Measurements from ENCODE around the gene ZFYVE28. TPM values are rescaled to one million over a fixed set of nuclear protein-coding genes. Genes with fewer than 3 reads are reported as not detected.

ZFYVE28 gene
- total and polyA plus RNA-seq, 2 of the 8 experiments (the other 6 are each of a cell fraction or from before 2014, with no cell fraction given) = 1.7 to 4.9 TPM

DNA sequence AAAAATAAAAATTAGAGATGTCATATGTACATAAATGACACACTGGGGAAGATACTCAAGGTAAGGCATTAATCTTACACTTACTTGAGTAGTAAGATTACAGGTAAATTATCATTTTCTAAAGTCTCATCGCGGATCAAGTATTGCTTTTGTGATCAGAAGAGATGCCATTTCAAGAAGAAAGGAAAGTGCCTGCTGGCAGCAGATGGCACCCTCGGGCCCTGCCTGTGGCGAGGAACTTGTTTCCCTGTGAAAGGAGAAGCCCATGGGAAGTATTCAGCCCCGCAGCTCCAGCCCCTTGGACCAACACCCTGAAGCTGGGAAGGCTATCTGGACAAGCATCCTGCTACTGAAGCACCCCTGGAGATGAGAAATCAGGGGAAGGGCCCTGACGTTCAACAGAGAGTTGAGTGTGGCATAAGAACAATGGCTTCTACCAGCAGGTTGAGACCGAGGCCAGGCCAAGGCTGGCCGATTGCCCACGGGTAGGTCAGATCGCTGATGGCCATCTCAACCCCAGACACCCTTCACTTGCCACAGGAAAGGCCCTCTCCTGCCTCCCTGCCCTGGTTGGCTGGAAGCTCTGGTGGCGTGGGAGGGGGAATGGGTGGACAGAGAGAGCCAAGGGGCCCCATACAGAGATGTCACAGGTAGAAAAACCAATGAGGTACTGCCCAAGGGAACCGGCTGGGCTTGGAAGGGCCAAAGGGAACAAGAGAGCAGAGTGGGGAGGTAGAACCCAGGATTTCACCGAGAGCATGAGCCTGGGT, 137.7 kb downstream of the ZFYVE28 start:
- no peaks in the 10 kb centered on the region for H3K27me3 ChIP-seq (replicated peaks in 1 of 4; ENCODE audit: control insufficient read depth in 3 of 4, extremely low read depth in 1 of 4, insufficient read depth in 3 of 4, low read length in 3 of 4)
- FAIRE-seq (no peak), DNase-seq (ENCODE audit: low read depth in 1 of 2, low spot score in 2 of 2) (no peak)
- no peak overlapping the region for H4K91ac ChIP-seq (replicated peaks; ENCODE audit: insufficient read length, low read length)
- no peak overlapping the region for H3K23ac ChIP-seq (ENCODE audit: insufficient read length)
- no peaks in the 10 kb centered on the region; a peak in 1 of 7 replicates for H3K4me1 ChIP-seq (replicated peaks in 1 of 4; ENCODE audit: control insufficient read depth in 3 of 4, insufficient read depth in 4 of 4, low read length in 3 of 4)
- no peak overlapping the region for H3K56ac ChIP-seq (replicated peaks; ENCODE audit: insufficient read length, low read depth, low read length)
- no peak overlapping the region for H3K14ac ChIP-seq (ENCODE audit: insufficient read length)
- H3K23me2 ChIP-seq (ENCODE audit: low read depth, low read length) = peaks cover 7% of the 10 kb centered on the region; the same call in 1 of the 2 replicates
- no peak overlapping the region for H3K4me2 ChIP-seq (ENCODE audit: insufficient read depth in 1 of 2, low read depth in 2 of 2, low read length in 2 of 2)
- ChIA-PET POLR2A (ENCODE audit: partially characterized antibody) (no interaction called here), CTCF (ENCODE audit: partially characterized antibody) (interaction anchor here (0.9 kb wide), 3 partner anchors 41 to 72 kb away, joined by 3 read pairs; no protein-coding TSS in a partner anchor)
- no peaks in the 10 kb centered on the region for H3K79me1 ChIP-seq (ENCODE audit: low read depth, low read length)
- 90% methylated on average over 13 of the region's 13 CpGs; no CpG with 5 or more reads in 1 of the 2 experiments for WGBS, 2 experiments (ENCODE audit: extremely low coverage in 1 of 2, insufficient coverage in 1 of 2, insufficient read length in 1 of 2, insufficient replicate concordance in 2 of 2, low coverage in 1 of 2, low lambda C conversion rate in 2 of 2, missing lambda C conversion rate in 1 of 2)
- H2AK5ac ChIP-seq (ENCODE audit: low read depth, low read length) = no peak overlapping the region
- no peaks in the 10 kb centered on the region for H3K9me3 ChIP-seq (ENCODE audit: insufficient read depth in 2 of 2, low read depth in 1 of 2, low read length in 1 of 2)
- H3K36me3 ChIP-seq (ENCODE audit: control insufficient read depth in 2 of 4, insufficient read depth in 4 of 4, low read length in 3 of 4) = no peaks in the 10 kb centered on the region
- no peak overlapping the region for H2AFZ ChIP-seq (ENCODE audit: low read length)
- no peaks in the 10 kb centered on the region for H3K79me2 ChIP-seq (ENCODE audit: control insufficient read depth in 1 of 2, insufficient read depth in 2 of 2, low read length in 2 of 2)
- H3K18ac ChIP-seq (ENCODE audit: extremely low read depth, low read length) = no peak overlapping the region
- no peak overlapping the region for H2BK5ac ChIP-seq (ENCODE audit: low read depth, low read length)
- H2BK120ac ChIP-seq (replicated peaks; ENCODE audit: low read depth, low read length) = no peak overlapping the region
- H2BK12ac ChIP-seq (ENCODE audit: low read depth, low read length) = no peak overlapping the region
- no peak overlapping the region for H3K4me3 ChIP-seq (ENCODE audit: extremely low read depth in 1 of 4, insufficient read depth in 2 of 4, low read depth in 3 of 4, low read length in 4 of 4)
- H3K4ac ChIP-seq (replicated peaks; ENCODE audit: insufficient read length, low read depth, low read length) = no peak overlapping the region
- H4K5ac ChIP-seq (ENCODE audit: insufficient read length, low read depth, low read length) = no peak overlapping the region
- H2BK15ac ChIP-seq (ENCODE audit: low read length) = no peak overlapping the region
- TF ChIP-seq RAD21 (IDR thresholded peaks at IDR 0.05 in 1 of 2, conservative IDR thresholded peaks at IDR 0.05 in 1 of 2; ENCODE audit: low read depth in 2 of 2, low read length in 2 of 2) (peak; percentile 2 to 16; a peak in 1 of 4 replicates), CTBP2 (IDR thresholded peaks at IDR 0.05; ENCODE audit: borderline replicate concordance, insufficient read depth, insufficient read length, low read length) (no peak)
- no peak overlapping the region for H3K9ac ChIP-seq (replicated peaks in 1 of 4; ENCODE audit: extremely low read depth in 1 of 4, low read depth in 3 of 4, low read length in 3 of 4)
- H3K27ac ChIP-seq (ENCODE audit: low read depth, low read length) = no peak overlapping the region
- peak overlapping the region; percentile 51; the same call in 1 of the 2 replicates for H4K8ac ChIP-seq (ENCODE audit: extremely low read depth, insufficient read depth, low read length)
- H2BK20ac ChIP-seq (ENCODE audit: low read length) = no peak overlapping the region
- peaks cover 0 to 4% of the 10 kb centered on the region in 2 experiments for H4K20me1 ChIP-seq (replicated peaks in 1 of 2; ENCODE audit: control insufficient read depth in 1 of 2, insufficient read depth in 2 of 2, low read length in 2 of 2)

Measured in H1 (cell line).